ENCODE data around the gene KIAA0753.

The KIAA0753 gene

GRCh38 chr17:6608321-6608720, 32.2 kb downstream of the KIAA0753 start:
- no peak overlapping the region for H3K27ac ChIP-seq (ENCODE audit: low read depth, low read length, poor library complexity, severe bottlenecking)
- no peaks in the 10 kb centered on the region for H4K20me1 ChIP-seq (ENCODE audit: insufficient read depth, low read length)
- no peaks in the 10 kb centered on the region for H3K27me3 ChIP-seq (ENCODE audit: insufficient read depth, low read length)
- H2AFZ ChIP-seq (ENCODE audit: low read length), result no peak overlapping the region
- H3K9me2 ChIP-seq (ENCODE audit: low read depth, low read length), result no peaks in the 10 kb centered on the region
- H3K4me1 ChIP-seq (ENCODE audit: insufficient read depth, low read length, severe bottlenecking), result no peaks in the 10 kb centered on the region
- no peaks in the 10 kb centered on the region for H3K79me2 ChIP-seq (ENCODE audit: insufficient read depth, low read length)
- H3K9ac ChIP-seq (ENCODE audit: low read length), result no peak overlapping the region
- H3K4me2 ChIP-seq (ENCODE audit: low read length), result no peak overlapping the region
- H3K4me3 ChIP-seq (ENCODE audit: low read depth, low read length, poor library complexity, severe bottlenecking), result no peak overlapping the region
- no peak for TF ChIP-seq CTCF (IDR thresholded peaks at IDR 0.05; ENCODE audit: low read length)
- no peak for TF ChIP-seq EZH2 (IDR thresholded peaks at IDR 0.05; ENCODE audit: borderline replicate concordance, low read length)
- no peaks in the 10 kb centered on the region for H3K9me3 ChIP-seq (ENCODE audit: low read length)
- H3K36me3 ChIP-seq (ENCODE audit: insufficient read depth, low read length), result peaks cover 68% of the 10 kb centered on the region
- no peaks in the 10 kb centered on the region for H3F3A ChIP-seq (ENCODE audit: insufficient read depth, low read length)

GRCh38 chr17:6605142-6605541, 35.4 kb downstream of the KIAA0753 start:
- Histone ChIP-seq H4K20me1 (ENCODE audit: insufficient read depth, low read length) (no peaks in the 10 kb centered on the region), H3F3A (ENCODE audit: insufficient read depth, low read length) (no peaks in the 10 kb centered on the region), H3K9ac (ENCODE audit: low read length) (no peak overlapping the region), H3K4me3 (ENCODE audit: low read depth, low read length, poor library complexity, severe bottlenecking) (no peak overlapping the region), H2AFZ (ENCODE audit: low read length) (no peak overlapping the region), H3K27me3 (ENCODE audit: insufficient read depth, low read length) (no peaks in the 10 kb centered on the region), H3K79me2 (ENCODE audit: insufficient read depth, low read length) (no peaks in the 10 kb centered on the region), H3K9me3 (ENCODE audit: low read length) (no peaks in the 10 kb centered on the region), H3K4me2 (ENCODE audit: low read length) (no peak overlapping the region), H3K36me3 (ENCODE audit: insufficient read depth, low read length) (peaks cover 81% of the 10 kb centered on the region), H3K9me2 (ENCODE audit: low read depth, low read length) (no peaks in the 10 kb centered on the region), H3K4me1 (ENCODE audit: insufficient read depth, low read length, severe bottlenecking) (peaks cover under 1% of the 10 kb centered on the region), H3K27ac (ENCODE audit: low read depth, low read length, poor library complexity, severe bottlenecking) (no peak overlapping the region)
- TF ChIP-seq CTCF (IDR thresholded peaks at IDR 0.05; ENCODE audit: low read length), result no peak
- TF ChIP-seq EZH2 (IDR thresholded peaks at IDR 0.05; ENCODE audit: borderline replicate concordance, low read length), result no peak

GRCh38 chr17:6603744-6604325, 36.7 kb downstream of the KIAA0753 start:
- Histone ChIP-seq H3K4me1 (ENCODE audit: insufficient read depth, low read length, severe bottlenecking) (peaks cover 14% of the 10 kb centered on the region), H3K36me3 (ENCODE audit: insufficient read depth, low read length) (peaks cover 77% of the 10 kb centered on the region; the same call in 1 of the 2 replicates), H3K27ac (ENCODE audit: low read depth, low read length, poor library complexity, severe bottlenecking) (no peak overlapping the region), H3K9ac (ENCODE audit: low read length) (no peak overlapping the region), H3K9me3 (ENCODE audit: low read length) (no peaks in the 10 kb centered on the region), H3K27me3 (ENCODE audit: insufficient read depth, low read length) (no peaks in the 10 kb centered on the region), H3F3A (ENCODE audit: insufficient read depth, low read length) (no peaks in the 10 kb centered on the region), H3K4me3 (ENCODE audit: low read depth, low read length, poor library complexity, severe bottlenecking) (no peak overlapping the region), H3K4me2 (ENCODE audit: low read length) (no peak overlapping the region), H3K79me2 (ENCODE audit: insufficient read depth, low read length) (no peaks in the 10 kb centered on the region), H4K20me1 (ENCODE audit: insufficient read depth, low read length) (no peaks in the 10 kb centered on the region), H2AFZ (ENCODE audit: low read length) (no peak overlapping the region), H3K9me2 (ENCODE audit: low read depth, low read length) (no peaks in the 10 kb centered on the region)
- no peak for TF ChIP-seq EZH2 (IDR thresholded peaks at IDR 0.05; ENCODE audit: borderline replicate concordance, low read length)

- H4K20me1 ChIP-seq (ENCODE audit: insufficient read depth, low read length), result no peaks in the 10 kb centered on the region
- H3F3A ChIP-seq (ENCODE audit: insufficient read depth, low read length), result no peaks in the 10 kb centered on the region
- H3K79me2 ChIP-seq (ENCODE audit: insufficient read depth, low read length), result no peaks in the 10 kb centered on the region
- H3K4me2 ChIP-seq (ENCODE audit: low read length), result no peak overlapping the region
- H3K36me3 ChIP-seq (ENCODE audit: insufficient read depth, low read length), result peaks cover 77% of the 10 kb centered on the region; the same call in 1 of the 2 replicates
- TF ChIP-seq CTCF (IDR thresholded peaks at IDR 0.05; ENCODE audit: low read length), result no peak
- no peaks in the 10 kb centered on the region for H3K27me3 ChIP-seq (ENCODE audit: insufficient read depth, low read length)
- H3K4me3 ChIP-seq (ENCODE audit: low read depth, low read length, poor library complexity, severe bottlenecking), result no peak overlapping the region
- H3K9me2 ChIP-seq (ENCODE audit: low read depth, low read length), result no peaks in the 10 kb centered on the region
- no peak overlapping the region for H3K9ac ChIP-seq (ENCODE audit: low read length)
- no peak overlapping the region for H2AFZ ChIP-seq (ENCODE audit: low read length)
- H3K9me3 ChIP-seq (ENCODE audit: low read length), result no peaks in the 10 kb centered on the region
- peaks cover 14% of the 10 kb centered on the region for H3K4me1 ChIP-seq (ENCODE audit: insufficient read depth, low read length, severe bottlenecking)
- H3K27ac ChIP-seq (ENCODE audit: low read depth, low read length, poor library complexity, severe bottlenecking), result no peak overlapping the region
Observed at GRCh38 chr17:6602141-6602540, 38.4 kb downstream of the KIAA0753 start.
